ENCODE results near the gene SLC12A7. TPM values are rescaled to one million over a fixed set of nuclear protein-coding genes. Genes with fewer than 3 reads are reported as not detected.

Gene SLC12A7
- total RNA-seq, 1 experiment from 2014 or later: 30.8 TPM

DNA sequence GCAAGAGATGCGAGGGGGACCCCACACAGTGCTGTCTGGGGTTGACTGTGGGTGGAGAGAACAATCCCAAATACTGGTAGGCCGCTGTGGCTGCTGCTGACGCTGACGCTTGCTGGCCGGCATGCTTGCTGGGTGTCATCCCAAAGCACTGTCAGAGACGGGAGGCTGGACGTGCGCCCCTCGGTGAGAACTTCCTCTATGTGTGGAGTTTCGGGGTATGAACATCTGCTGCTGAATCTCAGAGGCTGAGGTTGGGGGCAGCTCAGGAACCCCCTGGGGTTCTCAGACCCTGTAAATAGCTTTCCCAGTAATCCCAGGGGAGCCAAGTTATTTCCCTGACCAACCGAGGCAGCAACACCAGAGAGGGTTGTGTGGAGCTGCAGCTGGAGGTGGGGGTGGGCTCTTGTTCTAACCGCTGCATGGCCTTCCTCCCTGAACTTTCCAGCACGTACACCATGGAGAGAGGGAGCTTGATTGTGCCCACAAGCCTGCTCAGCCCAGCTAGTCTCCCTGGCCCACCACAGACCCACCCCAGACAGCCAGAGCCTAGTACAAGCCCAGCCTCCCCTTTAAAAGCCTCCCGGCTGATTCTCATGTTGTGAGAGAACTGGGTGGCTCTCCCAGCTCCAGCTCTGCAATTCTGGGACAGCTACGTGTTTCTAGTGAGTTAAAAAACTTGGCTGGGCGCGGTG, 21.8 kb upstream of the SLC12A7 start:
- peaks cover 0 to 4% of the 10 kb centered on the region in 2 experiments; a peak in 2 of 5 replicates for H3K9me3 Mint-ChIP-seq
- Histone ChIP-seq H2AFZ (ENCODE audit: low read length) (no peak overlapping the region), H3K4ac (ENCODE audit: low read depth, low read length) (no peak overlapping the region), H2BK15ac (ENCODE audit: low read depth, low read length) (no peak overlapping the region), H3K23me2 (ENCODE audit: insufficient read length, low read depth, low read length, poor library complexity, severe bottlenecking) (no peaks in the 10 kb centered on the region), H3K9ac (ENCODE audit: extremely low read depth, insufficient read length, low read length) (no peak overlapping the region), H3K9me3 (ENCODE audit: control insufficient read depth, low read depth, low read length) (no peaks in the 10 kb centered on the region), H3K4me1 (ENCODE audit: insufficient read depth, low read length) (no peaks in the 10 kb centered on the region), H4K20me1 (ENCODE audit: control insufficient read depth, insufficient read depth, insufficient read length) (peaks cover 4% of the 10 kb centered on the region), H4K91ac (ENCODE audit: insufficient read length, low read depth, low read length) (no peak overlapping the region), H4K8ac (replicated peaks; ENCODE audit: insufficient read length, low read depth, low read length) (no peak overlapping the region), H2BK12ac (ENCODE audit: insufficient read length, low read depth, low read length) (no peak overlapping the region), H3K4me2 (ENCODE audit: insufficient read depth, insufficient read length, low read length) (no peak overlapping the region), H2BK5ac (ENCODE audit: insufficient read length, low read length) (no peak overlapping the region), H3T11ph (ENCODE audit: low read length) (no peak overlapping the region), H4K5ac (ENCODE audit: insufficient read length, low read depth, low read length) (no peak overlapping the region), H2BK120ac (ENCODE audit: low read depth, low read length, poor library complexity, severe bottlenecking) (no peak overlapping the region), H3K79me1 (ENCODE audit: insufficient read depth, low read depth, low read length, poor library complexity, severe bottlenecking) (no peaks in the 10 kb centered on the region), H2AK5ac (ENCODE audit: insufficient read length, low read length) (no peak overlapping the region), H3K56ac (ENCODE audit: insufficient read length, low read depth, low read length) (no peak overlapping the region), H3K27ac (ENCODE audit: insufficient read length, low read depth, low read length) (no peak overlapping the region), H3K18ac (ENCODE audit: insufficient read length, low read depth, low read length) (no peak overlapping the region), H3K14ac (ENCODE audit: insufficient read depth, low read length) (no peak overlapping the region; the same call in 1 of the 2 replicates), H2BK20ac (ENCODE audit: low read depth, low read length, poor library complexity, severe bottlenecking) (no peak overlapping the region), H3K27me3 (ENCODE audit: insufficient read depth, low read length) (no peaks in the 10 kb centered on the region), H3K79me2 (ENCODE audit: insufficient read depth, low read length) (no peaks in the 10 kb centered on the region), H3K23ac (ENCODE audit: insufficient read length, low read depth, low read length) (no peak overlapping the region)
- TF ChIP-seq, protein P1, sequence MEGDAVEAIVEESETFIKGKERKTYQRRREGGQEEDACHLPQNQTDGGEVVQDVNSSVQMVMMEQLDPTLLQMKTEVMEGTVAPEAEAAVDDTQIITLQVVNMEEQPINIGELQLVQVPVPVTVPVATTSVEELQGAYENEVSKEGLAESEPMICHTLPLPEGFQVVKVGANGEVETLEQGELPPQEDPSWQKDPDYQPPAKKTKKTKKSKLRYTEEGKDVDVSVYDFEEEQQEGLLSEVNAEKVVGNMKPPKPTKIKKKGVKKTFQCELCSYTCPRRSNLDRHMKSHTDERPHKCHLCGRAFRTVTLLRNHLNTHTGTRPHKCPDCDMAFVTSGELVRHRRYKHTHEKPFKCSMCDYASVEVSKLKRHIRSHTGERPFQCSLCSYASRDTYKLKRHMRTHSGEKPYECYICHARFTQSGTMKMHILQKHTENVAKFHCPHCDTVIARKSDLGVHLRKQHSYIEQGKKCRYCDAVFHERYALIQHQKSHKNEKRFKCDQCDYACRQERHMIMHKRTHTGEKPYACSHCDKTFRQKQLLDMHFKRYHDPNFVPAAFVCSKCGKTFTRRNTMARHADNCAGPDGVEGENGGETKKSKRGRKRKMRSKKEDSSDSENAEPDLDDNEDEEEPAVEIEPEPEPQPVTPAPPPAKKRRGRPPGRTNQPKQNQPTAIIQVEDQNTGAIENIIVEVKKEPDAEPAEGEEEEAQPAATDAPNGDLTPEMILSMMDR (conservative IDR thresholded peaks at IDR 0.05): no peak
- no peaks in the 10 kb centered on the region for H3K36me3 Mint-ChIP-seq (ENCODE audit: insufficient read depth in 1 of 3, low read depth in 3 of 3)
- no peak overlapping the region for H3K4me3 Mint-ChIP-seq
- H3K27ac Mint-ChIP-seq: no peak overlapping the region; a peak in 1 of 7 replicates
- H3K27me3 Mint-ChIP-seq (ENCODE audit: low read depth): peaks cover 4% of the 10 kb centered on the region
- WGBS (ENCODE audit: extremely low coverage, insufficient read length, low lambda C conversion rate): no CpG with 5 or more reads among the region's 17 CpGs
- DNase-seq: no peak
- H3K4me1 Mint-ChIP-seq: peaks cover 9 to 49% of the 10 kb centered on the region in 2 experiments

All from H9 (cell line).